MM.1S (cell line): ENCODE results near the gene IL22RA1.

Experiments
- EZH2 ChIP-seq: fragments of 300-600 bp; sonication (generic); optimal IDR thresholded peaks from 2 replicates; pipeline ENCODE3; 2017; ENCODE audit warnings: low read depth, mild to moderate bottlenecking, antibody characterized with exemption, low read length, mixed read lengths
- EZH2phosphoT487 ChIP-seq: fragments of 300-600 bp; sonication (generic); IDR thresholded peaks from 2 replicates; pipeline ENCODE4 v1.6.1; 2018; ENCODE audit warnings: antibody characterized with exemption, low read length
- TF ChIP-seq, protein P1 (sequence below): fragments of 300-600 bp; sonication (generic); IDR thresholded peaks from 2 replicates; pipeline ENCODE4 v1.5.1; 2016; ENCODE audit warnings: antibody characterized with exemption, low read length, mixed read lengths

DNA sequence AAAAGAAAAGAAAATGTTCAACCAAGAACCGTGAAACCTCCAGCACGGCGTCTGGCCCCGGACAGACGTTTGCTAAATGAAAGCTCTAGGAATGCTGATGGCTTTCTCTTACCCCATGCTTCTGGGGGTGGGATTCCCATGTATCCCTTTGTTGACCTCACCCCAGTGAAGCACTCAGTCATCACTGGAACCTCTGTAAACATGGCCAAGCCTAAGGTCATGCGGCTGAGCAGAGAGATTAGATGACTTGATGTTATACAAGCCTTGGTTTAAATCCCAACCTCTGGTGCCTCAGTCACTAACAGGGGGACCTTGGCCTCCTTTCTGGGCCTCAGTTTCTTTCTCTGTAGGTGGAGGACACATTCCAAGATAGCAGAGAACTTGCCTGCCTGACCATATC, 28.2 kb downstream of the IL22RA1 start:
- TF ChIP-seq, protein P1, sequence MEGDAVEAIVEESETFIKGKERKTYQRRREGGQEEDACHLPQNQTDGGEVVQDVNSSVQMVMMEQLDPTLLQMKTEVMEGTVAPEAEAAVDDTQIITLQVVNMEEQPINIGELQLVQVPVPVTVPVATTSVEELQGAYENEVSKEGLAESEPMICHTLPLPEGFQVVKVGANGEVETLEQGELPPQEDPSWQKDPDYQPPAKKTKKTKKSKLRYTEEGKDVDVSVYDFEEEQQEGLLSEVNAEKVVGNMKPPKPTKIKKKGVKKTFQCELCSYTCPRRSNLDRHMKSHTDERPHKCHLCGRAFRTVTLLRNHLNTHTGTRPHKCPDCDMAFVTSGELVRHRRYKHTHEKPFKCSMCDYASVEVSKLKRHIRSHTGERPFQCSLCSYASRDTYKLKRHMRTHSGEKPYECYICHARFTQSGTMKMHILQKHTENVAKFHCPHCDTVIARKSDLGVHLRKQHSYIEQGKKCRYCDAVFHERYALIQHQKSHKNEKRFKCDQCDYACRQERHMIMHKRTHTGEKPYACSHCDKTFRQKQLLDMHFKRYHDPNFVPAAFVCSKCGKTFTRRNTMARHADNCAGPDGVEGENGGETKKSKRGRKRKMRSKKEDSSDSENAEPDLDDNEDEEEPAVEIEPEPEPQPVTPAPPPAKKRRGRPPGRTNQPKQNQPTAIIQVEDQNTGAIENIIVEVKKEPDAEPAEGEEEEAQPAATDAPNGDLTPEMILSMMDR: no peak
- TF ChIP-seq EZH2: no peak
- TF ChIP-seq EZH2phosphoT487: no peak
